HepG2 (cell line): ENCODE results near the gene KNG1. TPM values are rescaled to one million over a fixed set of nuclear protein-coding genes. Genes with fewer than 3 reads are reported as not detected.

ENCODE experiments used
- BORCS8-MEF2B ChIP-seq: sonication (generic); formaldehyde crosslinking; IDR thresholded peaks from 2 replicates; pipeline ENCODE4 v1.8.0; 2022; ENCODE audit warnings: mild to moderate bottlenecking, missing genetic modification reagents
- CBFB ChIP-seq: sonication (generic); formaldehyde crosslinking; IDR thresholded peaks from 2 replicates; pipeline ENCODE4 v1.4.0; 2020; ENCODE audit warnings: missing genetic modification reagents
- GLMP ChIP-seq: sonication (generic); formaldehyde crosslinking; IDR thresholded peaks from 2 replicates; pipeline ENCODE4 v1.9.0; 2021; ENCODE audit warnings: missing genetic modification reagents, mild to moderate bottlenecking, borderline replicate concordance
- JUND ChIP-seq: sonication (generic); formaldehyde crosslinking; IDR thresholded peaks from 2 replicates; pipeline ENCODE4 v1.8.0; 2022; ENCODE audit warnings: mild to moderate bottlenecking, missing genetic modification reagents
- KLF15 ChIP-seq: sonication (generic); formaldehyde crosslinking; IDR thresholded peaks from 2 replicates; pipeline ENCODE4 v1.8.1; 2023; ENCODE audit warnings: borderline replicate concordance, mild to moderate bottlenecking, inconsistent platforms, missing genetic modification reagents, mixed read lengths
- NFE2 ChIP-seq: sonication (generic); formaldehyde crosslinking; IDR thresholded peaks from 2 replicates; pipeline ENCODE4 v1.4.0; 2020; ENCODE audit warnings: missing genetic modification reagents
- ONECUT2 ChIP-seq: sonication (generic); formaldehyde crosslinking; IDR thresholded peaks from 2 replicates; pipeline ENCODE4 v1.4.0; 2020; ENCODE audit warnings: missing genetic modification reagents
- TGIF2 ChIP-seq: IDR thresholded peaks from 2 replicates; pipeline ENCODE4 v1.6.1; 2016; ENCODE audit warnings: control low read depth, missing compliant biosample characterization
- ZBTB38 ChIP-seq: sonication (generic); formaldehyde crosslinking; IDR thresholded peaks from 2 replicates; pipeline ENCODE4 v1.5.1; 2020; ENCODE audit warnings: mild to moderate bottlenecking, missing genetic modification reagents
- ZNF205 ChIP-seq: IDR thresholded peaks from 2 replicates; pipeline ENCODE4 v1.6.1; 2018; ENCODE audit warnings: missing biosample characterization, missing genetic modification reagents
- ZNF224 ChIP-seq: sonication (generic); formaldehyde crosslinking; IDR thresholded peaks from 2 replicates; pipeline ENCODE4 v1.5.0; 2020; ENCODE audit warnings: mild to moderate bottlenecking, missing genetic modification reagents
- ZNF256 ChIP-seq: sonication (generic); formaldehyde crosslinking; conservative IDR thresholded peaks from 2 replicates; pipeline ENCODE4 v1.4.0; 2020; ENCODE audit warnings: missing genetic modification reagents
- polyA plus RNA-seq, 8 experiments: library from polyadenylated mRNA; depleted of rRNA in 3 of 8; stranded (reverse) in 7 of 8; unstranded in 1 of 8; fragments of >200 nt; fragmentation: Illumina TruSeq in 4 of 8; extraction: Trizol in 4 of 8; gene quantifications; 2 replicates each; pipeline versions ENCODE4 v1.2.1 to v1.2.3, GENCODE V29; 2011 to 2016; ENCODE audit warnings: low read depth in 4 of 8, missing spikeins in 1 of 8, mixed read lengths in 1 of 8; ENCODE audit not compliant: insufficient read depth in 1 of 8
- total RNA-seq, 5 experiments: library from RNA; depleted of rRNA; stranded (reverse); fragments of >200 nt; fragmentation: Illumina TruSeq; extraction: Trizol; gene quantifications; 2 replicates each; pipeline ENCODE4 v1.2.3, GENCODE V29; 2016; ENCODE audit warnings: low read depth in 1 of 5
- TF ChIP-seq, protein P1 (sequence below): sonication (generic); formaldehyde crosslinking; IDR thresholded peaks from 2 replicates; pipeline ENCODE4 v1.4.0; 2020; ENCODE audit warnings: low read depth, missing genetic modification reagents
- TF ChIP-seq, protein P2 (sequence below): sonication (generic); formaldehyde crosslinking; IDR thresholded peaks from 2 replicates; pipeline ENCODE4 v1.4.0; 2020; ENCODE audit warnings: missing genetic modification reagents
- TF ChIP-seq, protein P3 (sequence below): sonication (generic); formaldehyde crosslinking; IDR thresholded peaks from 2 replicates; pipeline ENCODE4 v1.5.0; 2020; ENCODE audit warnings: mild to moderate bottlenecking, missing genetic modification reagents
- TF ChIP-seq, protein P4 (sequence below): IDR thresholded peaks from 2 replicates; pipeline ENCODE4 v1.6.1; 2018; ENCODE audit warnings: missing genetic modification reagents, mild to moderate bottlenecking, missing compliant biosample characterization

The KNG1 gene
- total and polyA plus RNA-seq, 2 of the 13 experiments (the other 11 are each of a cell fraction or from before 2014, with no cell fraction given), result 6.5 to 7.0 TPM

DNA sequence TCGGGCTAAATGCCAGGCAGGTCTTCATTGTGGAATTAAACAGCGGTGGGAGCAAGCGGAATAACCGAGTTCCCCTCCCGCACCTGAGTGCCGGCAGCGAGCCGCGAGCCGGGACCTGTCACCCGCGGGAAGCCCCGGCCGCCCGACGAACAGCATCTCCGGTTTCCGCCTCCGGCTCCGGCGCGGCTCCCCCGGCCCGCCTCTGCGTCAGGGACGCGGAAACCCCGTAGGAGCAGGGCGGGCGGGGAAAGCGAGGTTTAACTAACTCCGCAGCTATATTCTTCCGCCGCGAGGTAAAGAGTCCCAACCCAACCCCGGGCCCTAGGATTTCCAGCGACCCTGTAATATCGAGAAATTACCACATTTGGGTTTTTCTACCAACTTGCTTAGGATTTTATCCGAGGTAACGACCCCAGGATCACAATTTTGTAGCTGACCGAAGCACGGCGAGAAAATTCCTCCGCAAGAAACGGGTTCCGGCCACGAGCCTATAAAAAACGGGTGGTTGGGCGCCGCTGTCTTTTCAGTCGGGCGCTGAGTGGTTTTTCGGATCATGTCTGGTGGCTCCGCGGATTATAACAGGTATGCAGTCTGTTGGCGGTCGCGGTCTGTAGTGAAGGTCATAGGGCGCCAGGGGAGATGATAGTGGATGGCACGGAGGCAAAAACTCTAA lies 66.0 kb downstream of the KNG1 start, which contains the start of gene EIF4A2 (continued):
- TF ChIP-seq ZNF224 (CRISPR knock-in tag) (peak; percentile 78; the same call in 1 of the 2 replicates), JUND (CRISPR knock-in tag) (no peak), GLMP (CRISPR knock-in tag) (no peak), ONECUT2 (CRISPR knock-in tag) (0 out of 2 replicates have a peak, but pooled peaks have one; percentile 6), BORCS8-MEF2B (CRISPR knock-in tag) (peak; percentile 14; the same call in 1 of the 2 replicates), KLF15 (no peak; the same call in 1 of the 2 replicates), NFE2 (no peak), ZNF256 (no peak; the same call in 1 of the 2 replicates), CBFB (peak; percentile 27; the same call in 1 of the 2 replicates), ZNF205 (peak; percentile 79; the same call in 1 of the 2 replicates), TGIF2 (CRISPR knock-in tag) (peak; percentile 25; the same call in 1 of the 2 replicates), ZBTB38 (peak; percentile 77)
- TF ChIP-seq, protein P1, sequence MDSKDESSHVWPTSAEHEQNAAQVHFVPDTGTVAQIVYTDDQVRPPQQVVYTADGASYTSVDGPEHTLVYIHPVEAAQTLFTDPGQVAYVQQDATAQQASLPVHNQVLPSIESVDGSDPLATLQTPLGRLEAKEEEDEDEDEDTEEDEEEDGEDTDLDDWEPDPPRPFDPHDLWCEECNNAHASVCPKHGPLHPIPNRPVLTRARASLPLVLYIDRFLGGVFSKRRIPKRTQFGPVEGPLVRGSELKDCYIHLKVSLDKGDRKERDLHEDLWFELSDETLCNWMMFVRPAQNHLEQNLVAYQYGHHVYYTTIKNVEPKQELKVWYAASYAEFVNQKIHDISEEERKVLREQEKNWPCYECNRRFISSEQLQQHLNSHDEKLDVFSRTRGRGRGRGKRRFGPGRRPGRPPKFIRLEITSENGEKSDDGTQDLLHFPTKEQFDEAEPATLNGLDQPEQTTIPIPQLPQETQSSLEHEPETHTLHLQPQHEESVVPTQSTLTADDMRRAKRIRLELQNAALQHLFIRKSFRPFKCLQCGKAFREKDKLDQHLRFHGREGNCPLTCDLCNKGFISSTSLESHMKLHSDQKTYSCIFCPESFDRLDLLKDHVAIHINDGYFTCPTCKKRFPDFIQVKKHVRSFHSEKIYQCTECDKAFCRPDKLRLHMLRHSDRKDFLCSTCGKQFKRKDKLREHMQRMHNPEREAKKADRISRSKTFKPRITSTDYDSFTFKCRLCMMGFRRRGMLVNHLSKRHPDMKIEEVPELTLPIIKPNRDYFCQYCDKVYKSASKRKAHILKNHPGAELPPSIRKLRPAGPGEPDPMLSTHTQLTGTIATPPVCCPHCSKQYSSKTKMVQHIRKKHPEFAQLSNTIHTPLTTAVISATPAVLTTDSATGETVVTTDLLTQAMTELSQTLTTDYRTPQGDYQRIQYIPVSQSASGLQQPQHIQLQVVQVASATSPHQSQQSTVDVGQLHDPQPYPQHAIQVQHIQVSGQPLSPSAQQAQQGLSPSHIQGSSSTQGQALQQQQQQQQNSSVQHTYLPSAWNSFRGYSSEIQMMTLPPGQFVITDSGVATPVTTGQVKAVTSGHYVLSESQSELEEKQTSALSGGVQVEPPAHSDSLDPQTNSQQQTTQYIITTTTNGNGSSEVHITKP, result peak; percentile 68; the same call in 1 of the 2 replicates
- TF ChIP-seq, protein P2, sequence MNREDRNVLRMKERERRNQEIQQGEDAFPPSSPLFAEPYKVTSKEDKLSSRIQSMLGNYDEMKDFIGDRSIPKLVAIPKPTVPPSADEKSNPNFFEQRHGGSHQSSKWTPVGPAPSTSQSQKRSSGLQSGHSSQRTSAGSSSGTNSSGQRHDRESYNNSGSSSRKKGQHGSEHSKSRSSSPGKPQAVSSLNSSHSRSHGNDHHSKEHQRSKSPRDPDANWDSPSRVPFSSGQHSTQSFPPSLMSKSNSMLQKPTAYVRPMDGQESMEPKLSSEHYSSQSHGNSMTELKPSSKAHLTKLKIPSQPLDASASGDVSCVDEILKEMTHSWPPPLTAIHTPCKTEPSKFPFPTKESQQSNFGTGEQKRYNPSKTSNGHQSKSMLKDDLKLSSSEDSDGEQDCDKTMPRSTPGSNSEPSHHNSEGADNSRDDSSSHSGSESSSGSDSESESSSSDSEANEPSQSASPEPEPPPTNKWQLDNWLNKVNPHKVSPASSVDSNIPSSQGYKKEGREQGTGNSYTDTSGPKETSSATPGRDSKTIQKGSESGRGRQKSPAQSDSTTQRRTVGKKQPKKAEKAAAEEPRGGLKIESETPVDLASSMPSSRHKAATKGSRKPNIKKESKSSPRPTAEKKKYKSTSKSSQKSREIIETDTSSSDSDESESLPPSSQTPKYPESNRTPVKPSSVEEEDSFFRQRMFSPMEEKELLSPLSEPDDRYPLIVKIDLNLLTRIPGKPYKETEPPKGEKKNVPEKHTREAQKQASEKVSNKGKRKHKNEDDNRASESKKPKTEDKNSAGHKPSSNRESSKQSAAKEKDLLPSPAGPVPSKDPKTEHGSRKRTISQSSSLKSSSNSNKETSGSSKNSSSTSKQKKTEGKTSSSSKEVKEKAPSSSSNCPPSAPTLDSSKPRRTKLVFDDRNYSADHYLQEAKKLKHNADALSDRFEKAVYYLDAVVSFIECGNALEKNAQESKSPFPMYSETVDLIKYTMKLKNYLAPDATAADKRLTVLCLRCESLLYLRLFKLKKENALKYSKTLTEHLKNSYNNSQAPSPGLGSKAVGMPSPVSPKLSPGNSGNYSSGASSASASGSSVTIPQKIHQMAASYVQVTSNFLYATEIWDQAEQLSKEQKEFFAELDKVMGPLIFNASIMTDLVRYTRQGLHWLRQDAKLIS (CRISPR knock-in tag), result peak; percentile 83
- TF ChIP-seq, protein P3, sequence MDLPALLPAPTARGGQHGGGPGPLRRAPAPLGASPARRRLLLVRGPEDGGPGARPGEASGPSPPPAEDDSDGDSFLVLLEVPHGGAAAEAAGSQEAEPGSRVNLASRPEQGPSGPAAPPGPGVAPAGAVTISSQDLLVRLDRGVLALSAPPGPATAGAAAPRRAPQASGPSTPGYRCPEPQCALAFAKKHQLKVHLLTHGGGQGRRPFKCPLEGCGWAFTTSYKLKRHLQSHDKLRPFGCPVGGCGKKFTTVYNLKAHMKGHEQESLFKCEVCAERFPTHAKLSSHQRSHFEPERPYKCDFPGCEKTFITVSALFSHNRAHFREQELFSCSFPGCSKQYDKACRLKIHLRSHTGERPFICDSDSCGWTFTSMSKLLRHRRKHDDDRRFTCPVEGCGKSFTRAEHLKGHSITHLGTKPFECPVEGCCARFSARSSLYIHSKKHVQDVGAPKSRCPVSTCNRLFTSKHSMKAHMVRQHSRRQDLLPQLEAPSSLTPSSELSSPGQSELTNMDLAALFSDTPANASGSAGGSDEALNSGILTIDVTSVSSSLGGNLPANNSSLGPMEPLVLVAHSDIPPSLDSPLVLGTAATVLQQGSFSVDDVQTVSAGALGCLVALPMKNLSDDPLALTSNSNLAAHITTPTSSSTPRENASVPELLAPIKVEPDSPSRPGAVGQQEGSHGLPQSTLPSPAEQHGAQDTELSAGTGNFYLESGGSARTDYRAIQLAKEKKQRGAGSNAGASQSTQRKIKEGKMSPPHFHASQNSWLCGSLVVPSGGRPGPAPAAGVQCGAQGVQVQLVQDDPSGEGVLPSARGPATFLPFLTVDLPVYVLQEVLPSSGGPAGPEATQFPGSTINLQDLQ, result peak; percentile 100
- TF ChIP-seq, protein P4, sequence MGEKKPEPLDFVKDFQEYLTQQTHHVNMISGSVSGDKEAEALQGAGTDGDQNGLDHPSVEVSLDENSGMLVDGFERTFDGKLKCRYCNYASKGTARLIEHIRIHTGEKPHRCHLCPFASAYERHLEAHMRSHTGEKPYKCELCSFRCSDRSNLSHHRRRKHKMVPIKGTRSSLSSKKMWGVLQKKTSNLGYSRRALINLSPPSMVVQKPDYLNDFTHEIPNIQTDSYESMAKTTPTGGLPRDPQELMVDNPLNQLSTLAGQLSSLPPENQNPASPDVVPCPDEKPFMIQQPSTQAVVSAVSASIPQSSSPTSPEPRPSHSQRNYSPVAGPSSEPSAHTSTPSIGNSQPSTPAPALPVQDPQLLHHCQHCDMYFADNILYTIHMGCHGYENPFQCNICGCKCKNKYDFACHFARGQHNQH, result peak; percentile 59; the same call in 1 of the 2 replicates
